RWPE1 (cell line): Measurements from ENCODE around the gene DNAJC17.

Source experiments
- CTCF ChIA-PET: fragments of 350-600 bp; sonication (Branson Sonifier 250); formaldehyde crosslinking; extraction: SDS; loops from one replicate; lab custom pipeline; 2021; lab: Yijun Ruan, JAX
- POLR2A ChIA-PET: fragments of 400-600 bp; formaldehyde crosslinking; extraction: SDS; loops from one replicate; lab custom pipeline; 2020; ENCODE audit warnings: antibody characterized with exemption; ENCODE audit not compliant: low non-redundant PET; lab: Yijun Ruan, JAX
- DNase-seq: peaks from one replicate; pipeline ENCODE4 v3.0.0; 2012; ENCODE audit warnings: low spot score
- H3K27ac ChIP-seq: fragments of 450-650 bp; 2 replicates; pipeline ENCODE4 v1.5.1; 2017
- CTCF ChIP-seq: fragments of 450-650 bp; conservative IDR thresholded peaks from 2 replicates; pipeline ENCODE4 v1.5.1; 2017; ENCODE audit warnings: low read depth, mild to moderate bottlenecking

Gene DNAJC17

GRCh38 chr15:40731034-40731433 is 76.2 kb downstream of the DNAJC17 start:
- CTCF ChIA-PET: interaction anchor here (1.0 kb wide), 1 partner anchor 9 kb away, joined by 3 read pairs; no protein-coding TSS in a partner anchor
- H3K27ac ChIP-seq: no peak overlapping the region
- DNase-seq: no peak
- POLR2A ChIA-PET: no interaction called here
- no peak for TF ChIP-seq CTCF

DNA sequence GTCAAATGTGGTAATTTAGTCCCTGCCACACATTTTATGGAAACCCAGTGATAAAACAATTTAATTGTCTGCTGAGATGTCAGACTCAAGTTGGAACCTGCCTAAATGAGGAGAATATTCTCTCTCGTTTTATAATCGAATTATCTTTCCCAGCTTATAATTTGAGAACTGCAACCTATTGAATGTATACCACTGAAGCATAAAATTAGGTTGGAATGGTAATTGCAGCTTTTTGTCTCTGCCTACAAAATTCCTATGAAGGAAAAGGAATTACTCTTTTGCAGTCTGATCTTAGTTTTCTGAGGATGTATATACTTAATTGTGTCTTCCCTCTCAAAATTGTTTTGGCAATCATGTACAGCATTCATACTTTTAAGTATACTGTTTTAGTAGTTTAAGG is 83.4 kb downstream of the DNAJC17 start:
- H3K27ac ChIP-seq: no peak overlapping the region
- no peak for DNase-seq
- CTCF ChIA-PET: interaction anchor here (0.6 kb wide), 1 partner anchor 59 kb away, joined by 3 read pairs; no protein-coding TSS in a partner anchor
- TF ChIP-seq CTCF: no peak
- POLR2A ChIA-PET: no interaction called here

GRCh38 chr15:40722934-40723333 is 84.3 kb downstream of the DNAJC17 start:
- ChIA-PET POLR2A (no interaction called here), CTCF (interaction anchor here (0.5 to 0.6 kb wide), 3 partner anchors 17 to 207 kb away, joined by 3 to 6 read pairs (median 5); no protein-coding TSS in a partner anchor)
- no peak for TF ChIP-seq CTCF
- no peak overlapping the region for H3K27ac ChIP-seq
- no peak for DNase-seq

DNA sequence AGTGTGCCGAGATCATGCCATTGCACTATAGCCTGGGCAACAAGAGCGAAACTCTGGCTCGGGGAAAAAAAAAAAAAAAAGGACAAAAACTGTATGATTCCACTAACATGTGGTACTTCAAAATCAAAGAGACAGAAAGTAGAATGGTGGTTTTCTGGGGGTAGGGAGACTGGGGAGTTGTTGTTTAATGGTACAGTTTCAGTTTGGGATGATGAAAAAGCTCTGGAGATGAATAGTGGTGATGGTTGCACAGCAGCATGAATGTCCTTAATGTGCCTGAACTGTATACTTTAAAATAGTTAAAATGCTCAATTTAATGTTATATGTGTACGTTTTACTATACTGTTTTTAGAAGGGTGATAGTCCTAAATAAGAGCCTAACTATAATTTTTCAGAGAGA is 84.9 kb downstream of the DNAJC17 start:
- ChIA-PET POLR2A (no interaction called here), CTCF (interaction anchor here (0.6 kb wide), 2 partner anchors 85 to 208 kb away, joined by 5 to 6 read pairs; no protein-coding TSS in a partner anchor)
- no peak overlapping the region for H3K27ac ChIP-seq
- no peak for DNase-seq
- TF ChIP-seq CTCF: no peak

DNA sequence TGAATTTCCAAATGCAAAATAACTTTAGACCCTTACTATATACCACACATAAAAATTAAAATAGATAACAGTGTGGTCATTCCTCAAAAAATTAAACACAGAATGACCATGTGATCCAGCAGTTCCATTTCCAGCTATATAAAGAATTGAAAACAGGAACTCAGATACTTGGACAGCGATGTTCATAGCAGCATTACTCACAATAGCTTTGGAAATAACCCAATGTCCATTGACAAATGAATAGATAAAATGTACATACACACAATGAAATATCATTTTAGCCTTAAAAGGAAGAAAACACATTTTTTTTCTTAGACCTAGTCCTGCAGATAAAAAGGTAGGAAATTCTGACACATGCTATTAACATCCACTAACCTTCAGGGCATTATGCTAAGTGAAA is 85.6 kb downstream of the DNAJC17 start:
- ChIA-PET POLR2A (no interaction called here), CTCF (interaction anchor here (0.6 kb wide), 1 partner anchor 19 kb away, joined by 3 read pairs; no protein-coding TSS in a partner anchor)
- no peak for TF ChIP-seq CTCF
- no peak overlapping the region for H3K27ac ChIP-seq
- no peak for DNase-seq

DNA sequence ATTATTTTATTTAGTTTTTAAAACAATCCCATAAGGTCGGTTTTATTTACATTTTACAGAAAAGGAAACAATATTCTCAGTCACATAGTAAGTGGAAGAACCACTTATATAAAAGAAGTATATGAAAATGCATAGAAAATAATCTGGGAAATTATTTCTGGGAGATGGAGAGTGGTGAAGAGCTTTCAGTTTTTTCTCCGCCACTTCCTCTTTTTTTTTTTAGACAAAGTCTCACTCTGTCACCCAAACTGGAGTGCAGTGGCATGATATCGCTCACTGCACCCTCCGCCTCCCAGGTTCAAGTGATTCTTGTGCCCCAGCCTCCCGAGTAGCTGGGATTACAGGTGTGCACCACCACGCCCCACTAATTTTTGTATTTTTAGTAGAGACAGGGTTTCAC is 91.1 kb downstream of the DNAJC17 start:
- DNase-seq: no peak
- ChIA-PET CTCF (interaction anchor here (0.7 kb wide), 2 partner anchors 102 to 437 kb away, joined by 4 read pairs; no protein-coding TSS in a partner anchor), POLR2A (no interaction called here)
- H3K27ac ChIP-seq: no peak overlapping the region
- no peak for TF ChIP-seq CTCF
